ENCODE results near the gene IGHMBP2.

Gene IGHMBP2

DNA sequence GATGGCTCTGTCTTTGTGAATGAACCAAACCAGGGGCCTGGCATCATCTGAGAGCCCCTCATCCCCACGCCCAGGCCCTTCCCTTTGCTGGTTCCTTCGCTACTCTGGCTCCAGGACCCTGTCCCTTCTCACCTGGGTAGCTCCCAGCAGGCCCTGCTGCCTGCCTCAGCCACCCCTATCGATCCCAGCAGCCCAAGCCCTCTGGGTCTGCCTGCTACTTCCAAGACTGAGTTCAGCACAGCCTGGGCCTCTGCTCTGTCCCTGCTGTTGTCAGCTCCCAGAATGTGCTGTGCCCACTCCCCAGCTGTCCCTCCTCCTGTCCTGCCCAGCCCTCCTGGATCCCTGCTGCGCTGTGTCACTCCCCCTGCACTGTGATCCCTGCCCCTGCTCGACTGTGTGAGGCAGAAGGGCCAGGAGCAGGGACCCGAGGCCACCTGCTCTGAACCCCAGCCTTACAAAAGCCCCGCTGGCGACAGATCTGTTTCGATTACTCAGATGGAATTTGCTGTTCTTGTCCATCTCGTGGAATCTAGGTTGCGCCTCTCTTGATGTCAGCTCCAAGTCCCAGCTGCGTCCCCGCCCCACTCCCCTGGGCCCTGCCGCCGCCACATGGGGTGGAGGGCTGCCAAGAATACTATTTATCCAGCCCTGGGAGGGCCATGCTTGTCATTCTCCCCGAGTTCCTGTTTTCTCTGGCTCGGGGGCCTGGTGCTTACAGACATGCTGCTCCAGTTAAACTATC, 13.0 kb upstream of the IGHMBP2 start:
- DNase-seq = no peak

DNA sequence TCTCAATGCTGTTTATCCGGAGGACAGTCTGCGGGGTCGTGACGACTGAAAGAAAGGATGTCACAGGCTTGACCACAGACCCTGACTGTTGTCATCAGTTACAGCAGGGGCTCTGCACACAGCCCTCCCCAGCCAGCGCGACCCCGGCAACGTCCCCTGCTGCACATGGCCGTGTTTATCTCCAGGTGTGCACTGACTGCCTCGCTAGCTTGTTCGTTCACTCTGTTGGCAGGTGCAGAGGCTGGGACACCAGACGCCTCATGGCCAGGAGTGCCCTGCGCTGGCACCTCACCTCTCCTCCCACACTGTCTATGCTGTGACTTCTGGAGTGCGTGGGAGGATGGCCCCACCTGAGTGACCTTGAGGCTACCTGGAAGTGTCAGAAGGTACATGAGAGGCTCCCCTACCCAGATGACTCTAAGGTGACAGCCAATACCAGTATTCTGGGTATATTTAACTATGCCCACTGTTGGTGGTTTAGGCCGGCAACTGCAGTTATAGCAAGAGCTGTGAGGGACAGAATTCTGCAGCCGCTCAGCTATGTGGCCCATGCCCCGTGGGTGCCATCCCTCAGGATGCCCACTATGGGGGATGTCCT, 12.2 kb upstream of the IGHMBP2 start:
- no peak for DNase-seq

DNA sequence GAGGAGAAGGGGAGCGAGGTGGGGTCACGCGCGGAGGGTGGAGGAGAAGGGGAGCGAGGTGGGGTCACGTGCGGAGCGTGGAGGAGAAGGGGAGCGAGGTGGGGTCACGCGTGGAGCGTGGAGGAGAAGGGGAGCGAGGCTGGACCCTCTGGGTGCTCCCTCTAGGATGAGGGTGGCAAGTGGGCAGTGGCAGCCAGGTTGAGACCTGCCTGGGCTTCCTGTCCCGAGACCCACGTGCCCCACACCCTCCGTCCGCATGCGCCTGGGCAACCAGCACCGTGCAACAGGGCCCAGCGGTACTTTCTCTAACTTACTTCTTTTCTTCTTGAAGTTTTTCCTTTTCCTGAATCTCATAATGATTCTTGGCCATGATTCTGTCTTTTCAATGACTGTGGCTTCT, 11.1 kb upstream of the IGHMBP2 start:
- no peak for DNase-seq

DNA sequence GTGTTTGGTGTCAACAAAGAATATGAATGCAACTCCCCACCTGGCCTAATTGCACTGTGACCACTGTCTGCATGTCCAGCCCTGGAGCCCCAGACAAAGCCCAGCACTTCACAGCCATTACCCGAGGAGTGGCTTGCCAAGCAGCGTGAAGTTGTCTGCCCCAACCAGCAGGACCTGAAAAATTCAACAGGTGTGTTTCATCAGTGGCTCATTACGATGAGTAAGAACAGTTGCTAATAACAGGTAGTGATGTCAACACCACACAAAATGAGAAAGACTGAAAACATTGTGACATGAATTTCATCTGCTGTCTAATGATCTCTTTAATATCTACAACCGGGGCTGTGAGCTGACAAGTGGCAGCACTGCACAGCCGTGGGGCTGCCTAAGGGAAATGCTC, 10.4 kb upstream of the IGHMBP2 start:
- no peak for DNase-seq

DNA sequence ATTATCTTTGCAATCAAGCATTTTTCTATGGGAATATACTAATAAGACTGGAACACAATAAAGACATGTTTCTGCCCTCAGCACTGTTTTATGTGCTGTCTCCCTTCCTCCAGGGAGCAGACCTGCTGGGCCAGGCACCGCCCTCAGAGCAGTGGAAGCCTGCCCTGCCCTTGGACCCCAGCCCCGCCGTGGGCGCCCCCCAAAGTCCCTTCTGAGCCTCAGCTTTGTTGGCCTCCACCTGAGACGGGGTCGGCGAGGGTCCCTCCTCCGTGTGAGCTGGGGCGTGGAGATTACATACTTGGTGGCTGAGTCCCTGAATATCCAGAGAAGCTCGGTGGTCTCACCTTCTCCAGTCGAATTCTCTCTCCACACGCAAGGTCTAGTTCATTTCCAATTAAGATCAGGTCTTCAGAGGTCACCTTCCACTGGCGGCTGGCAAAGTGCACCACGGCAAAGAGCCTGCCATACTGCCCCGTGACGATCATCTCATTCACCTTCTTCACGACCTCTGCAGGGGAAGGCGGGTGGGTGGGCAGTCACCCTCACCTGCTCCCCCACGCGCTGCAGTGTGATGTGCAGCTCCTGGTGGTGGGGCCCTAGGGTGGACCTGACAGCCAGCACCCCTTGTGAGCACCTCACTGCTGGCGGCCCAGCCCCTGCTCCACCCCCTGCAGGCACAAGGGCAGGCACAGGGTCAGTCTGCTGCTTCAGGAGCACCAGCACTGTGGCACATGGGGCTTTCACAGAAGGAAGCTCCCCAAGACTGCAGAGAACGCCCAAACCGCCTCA, 7.3 kb upstream of the IGHMBP2 start:
- DNase-seq = no peak

DNA sequence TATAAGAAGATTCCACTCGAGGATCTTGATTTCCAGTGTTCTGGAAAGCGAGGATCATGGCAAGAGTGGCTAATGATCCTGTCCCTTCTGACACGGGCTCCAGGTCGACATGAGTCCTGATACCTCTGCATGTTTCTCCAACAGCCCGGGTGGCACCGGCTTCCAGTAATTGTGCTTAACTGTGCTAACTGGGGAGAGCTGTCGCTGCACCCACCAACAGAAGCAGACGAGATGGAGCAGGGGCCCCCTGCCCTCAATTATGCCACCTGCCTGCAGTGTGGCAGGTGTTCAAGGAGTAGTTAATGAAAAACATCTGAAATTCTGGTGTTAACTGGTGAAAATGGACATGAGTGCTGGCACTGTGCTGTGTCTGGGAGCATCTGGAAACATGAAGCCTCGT, 6.2 kb upstream of the IGHMBP2 start:
- no peak for DNase-seq

DNA sequence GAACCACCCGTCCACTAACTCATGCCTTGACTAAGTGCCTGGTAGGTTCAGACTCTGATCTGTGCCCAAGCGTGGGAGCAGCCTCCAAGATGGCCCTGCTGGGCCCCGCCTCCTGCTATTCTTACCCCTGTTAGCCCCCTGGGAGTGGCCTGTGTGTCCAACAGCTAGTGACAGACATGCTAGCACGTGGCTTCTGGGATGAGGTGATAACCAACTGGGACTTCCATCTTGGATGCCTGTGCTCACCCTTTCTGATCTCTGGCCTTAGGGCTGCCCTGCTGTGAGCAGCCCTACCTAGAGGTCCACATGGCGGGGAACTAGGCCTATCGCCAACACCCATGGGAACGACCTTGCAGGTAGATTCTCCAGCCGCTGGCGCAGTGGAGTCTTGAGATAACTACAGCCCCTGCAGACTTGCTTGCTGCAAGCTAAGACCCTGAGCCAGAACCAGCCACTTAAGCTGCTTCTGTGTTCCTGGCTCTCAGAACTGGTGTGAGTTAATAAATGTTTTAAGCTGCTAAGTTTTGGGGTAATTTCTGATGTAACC, 2.8 kb upstream of the IGHMBP2 start:
- no peak for DNase-seq

DNA sequence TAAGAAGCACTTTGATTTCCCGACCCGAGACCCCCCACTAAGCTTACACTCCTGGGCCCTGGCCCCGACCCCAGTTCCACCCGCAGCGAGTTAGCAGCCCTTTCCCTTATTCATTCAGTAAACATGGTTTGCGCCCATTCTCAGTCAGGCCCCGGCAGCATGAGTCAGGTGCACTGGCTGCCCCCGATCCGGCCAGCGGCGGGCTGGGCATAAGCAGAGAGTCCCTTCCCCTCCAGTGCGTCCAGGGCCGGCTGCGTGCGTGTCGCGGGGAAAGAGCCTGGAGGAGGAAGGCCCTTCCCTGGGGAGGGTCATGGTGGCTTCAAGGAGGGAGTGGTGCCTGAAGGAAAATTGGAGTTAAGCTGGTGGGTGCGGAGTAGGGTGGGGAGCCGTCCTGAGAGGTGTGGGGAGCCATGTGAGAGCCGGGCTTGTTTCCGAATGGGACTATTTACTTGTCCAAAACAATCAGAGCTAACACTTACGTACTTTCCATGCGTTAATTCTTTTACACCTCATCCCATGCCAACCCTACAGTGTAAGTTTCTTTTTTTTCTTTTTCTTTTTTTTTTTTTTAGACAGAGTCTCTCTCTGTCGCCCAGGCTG, 657 bp downstream of the IGHMBP2 start:
- peak; percentile 42 for DNase-seq

DNA sequence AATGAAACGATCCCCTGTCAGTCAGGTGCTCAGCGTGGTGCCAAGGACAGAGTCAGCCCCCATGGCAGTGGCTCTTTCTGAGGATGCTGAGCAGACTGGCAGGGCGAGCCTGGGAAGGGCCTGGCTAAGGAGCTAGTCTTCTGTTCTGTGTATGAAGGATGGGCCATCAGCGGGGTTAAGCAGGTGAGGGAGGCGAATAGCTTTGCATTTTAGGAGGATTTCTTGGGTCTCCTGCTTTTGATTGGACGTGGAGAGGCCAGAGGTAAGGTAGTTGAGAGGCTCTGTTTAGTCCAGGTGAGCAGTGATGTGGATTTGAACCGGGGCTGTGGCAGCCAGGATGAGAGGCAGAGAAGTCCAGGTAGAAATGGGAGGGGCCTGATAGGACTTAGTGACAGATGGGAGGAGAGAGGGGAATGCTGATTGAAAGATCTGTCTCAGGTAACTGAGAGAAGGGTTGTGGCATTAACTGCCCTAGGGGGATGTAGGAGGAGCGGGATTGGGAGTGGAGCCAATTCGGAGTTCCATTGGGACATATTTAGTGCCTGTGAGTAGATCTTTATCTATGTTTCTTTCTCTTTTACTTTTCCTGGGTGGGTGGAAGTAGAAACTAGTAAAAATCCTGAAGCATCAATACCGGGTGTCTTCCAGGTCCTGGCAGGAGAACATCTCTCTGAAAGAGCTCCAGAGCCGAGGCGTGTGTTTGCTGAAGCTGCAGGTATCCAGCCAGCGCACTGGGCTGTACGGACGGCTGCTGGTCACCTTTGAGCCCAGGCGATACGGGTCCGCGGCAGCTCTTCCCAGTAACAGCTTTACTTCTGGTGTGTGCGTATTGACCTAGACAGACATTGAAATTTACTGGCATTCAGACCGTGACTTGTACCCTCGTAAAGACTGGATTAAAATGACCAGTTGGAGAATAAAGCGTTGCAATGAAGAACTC, 2.0 kb downstream of the IGHMBP2 start:
- DNase-seq = no peak

DNA sequence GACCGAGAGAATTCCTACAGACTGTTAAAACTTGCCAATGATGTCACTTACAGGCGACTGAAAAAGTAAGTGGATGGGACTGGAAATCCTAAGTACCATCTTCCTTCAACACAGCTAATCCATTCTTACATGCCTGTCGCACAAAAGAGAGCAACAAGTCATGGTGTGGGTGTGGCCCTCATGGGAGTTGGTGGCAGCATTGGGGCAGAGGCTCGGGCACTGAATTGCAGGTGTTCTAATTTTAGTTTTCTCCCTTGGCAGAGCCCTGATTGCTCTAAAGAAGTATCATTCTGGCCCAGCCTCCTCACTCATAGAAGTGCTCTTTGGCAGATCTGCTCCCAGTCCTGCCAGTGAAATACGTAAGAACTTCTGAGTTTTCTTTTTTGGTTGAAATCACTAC, 4.6 kb downstream of the IGHMBP2 start:
- DNase-seq = no peak

DNA sequence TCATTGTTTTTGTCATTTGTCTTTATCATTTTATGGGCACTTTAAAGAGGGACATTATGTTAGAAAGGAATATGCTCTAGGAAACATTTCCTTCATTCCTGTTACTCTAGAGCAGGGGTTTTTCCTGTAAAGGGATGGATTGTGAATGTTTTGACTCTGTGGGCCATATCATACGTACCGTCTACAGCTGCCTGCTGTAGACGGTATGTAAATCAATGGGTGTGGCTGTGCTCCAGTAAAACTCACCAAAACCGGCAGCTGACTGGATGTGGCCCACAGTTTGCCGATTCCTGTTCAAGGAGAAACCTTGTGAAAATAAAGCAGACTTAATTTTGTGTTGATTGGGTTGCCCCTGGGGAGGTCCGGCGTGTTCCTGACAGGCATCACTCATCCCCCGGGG, 7.3 kb downstream of the IGHMBP2 start:
- no peak for DNase-seq

DNA sequence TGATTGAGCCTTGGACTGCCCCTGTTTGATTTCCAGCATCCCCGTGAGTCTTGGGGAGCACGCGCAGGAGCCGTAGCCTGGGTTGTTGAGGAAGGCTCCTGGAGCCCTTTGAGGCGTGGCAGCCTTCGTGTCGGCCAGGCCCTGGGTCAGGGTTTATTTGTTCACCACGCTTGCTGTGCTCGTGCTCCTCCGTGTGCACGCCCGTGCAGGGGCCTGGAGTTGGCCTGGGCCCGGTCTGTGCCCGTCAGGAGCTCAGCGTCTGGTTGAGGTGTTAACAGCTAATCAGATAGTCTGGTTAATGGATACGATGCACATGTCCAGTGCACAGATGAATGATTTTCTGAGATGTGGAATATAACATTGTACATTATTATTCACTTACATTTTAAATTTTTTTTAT, 8.0 kb downstream of the IGHMBP2 start:
- DNase-seq = no peak

DNA sequence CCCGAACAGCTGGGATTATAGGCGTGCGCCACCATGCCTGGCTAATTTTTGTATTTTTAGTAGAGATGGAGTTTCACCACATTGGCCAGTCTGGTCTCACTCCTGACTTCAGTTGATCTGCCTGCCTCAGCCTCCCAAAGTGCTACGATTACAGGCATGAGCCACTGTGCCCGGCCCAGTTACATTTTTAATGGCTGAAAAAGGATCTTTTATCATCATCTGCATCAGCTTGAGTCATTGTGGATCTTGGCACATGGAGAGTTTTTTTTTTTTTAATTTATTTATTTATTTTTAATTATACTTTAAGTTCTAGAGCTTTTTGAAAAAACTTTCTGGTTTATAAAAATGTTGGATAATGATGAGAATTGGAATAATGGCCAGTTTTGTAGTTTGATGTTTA, 8.6 kb downstream of the IGHMBP2 start:
- no peak for DNase-seq

DNA sequence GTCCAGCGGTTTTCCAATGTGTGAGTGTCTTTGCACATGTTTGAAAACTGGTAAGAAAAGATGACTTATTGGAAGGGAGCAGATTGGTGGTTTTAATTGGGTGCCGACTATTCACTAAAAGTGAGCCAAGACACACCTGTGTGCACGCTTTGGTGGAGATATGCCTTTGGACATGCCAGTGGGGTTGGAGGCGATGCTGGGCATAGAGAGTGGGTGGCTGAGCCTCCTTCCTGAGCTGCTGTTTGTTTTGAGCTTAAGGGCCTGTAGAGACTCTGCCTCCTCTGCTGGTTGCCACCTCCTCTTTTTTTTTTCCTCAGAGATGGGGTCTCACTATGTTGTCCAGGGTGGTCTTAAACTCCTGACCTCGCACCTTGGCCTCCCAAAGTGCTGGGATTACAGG, 9.5 kb downstream of the IGHMBP2 start:
- no peak for DNase-seq

DNA sequence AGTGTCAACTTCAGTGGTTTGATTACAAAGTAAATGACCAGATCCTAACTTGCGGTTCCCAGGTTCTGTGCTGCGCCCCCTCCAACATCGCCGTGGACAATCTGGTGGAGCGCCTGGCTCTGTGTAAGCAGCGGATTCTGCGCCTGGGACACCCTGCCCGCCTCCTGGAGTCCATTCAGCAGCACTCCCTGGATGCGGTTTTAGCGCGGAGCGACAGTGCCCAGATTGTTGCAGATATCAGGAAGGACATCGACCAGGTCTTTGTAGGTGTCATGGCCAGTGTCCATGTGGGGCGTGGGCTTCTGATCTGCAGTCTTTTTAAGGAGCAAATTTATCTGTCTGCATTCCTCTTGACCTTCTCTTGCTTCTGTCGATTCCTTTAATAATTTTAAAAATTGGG, 11.1 kb downstream of the IGHMBP2 start:
- DNase-seq = no peak

DNA sequence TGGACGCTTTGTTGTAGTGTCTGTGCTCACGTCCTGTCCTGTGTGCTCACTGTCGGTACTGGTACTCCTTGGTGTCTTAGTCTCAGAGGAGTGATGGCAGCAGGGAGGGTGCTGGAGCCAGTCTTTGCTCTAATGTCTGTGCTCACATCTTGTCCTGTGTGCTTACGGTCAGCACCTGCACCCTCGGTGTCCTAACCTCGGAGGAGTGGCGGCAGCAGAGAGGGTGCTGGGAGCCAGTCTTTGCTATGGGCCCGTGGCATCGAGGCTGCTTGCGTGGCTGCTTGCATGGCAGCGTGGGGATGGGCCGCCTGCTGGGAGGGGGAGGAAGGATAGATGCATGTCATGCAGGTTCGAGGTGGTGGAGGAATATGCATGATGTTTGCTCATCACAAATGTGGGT, 12.7 kb downstream of the IGHMBP2 start:
- no peak for DNase-seq

DNA sequence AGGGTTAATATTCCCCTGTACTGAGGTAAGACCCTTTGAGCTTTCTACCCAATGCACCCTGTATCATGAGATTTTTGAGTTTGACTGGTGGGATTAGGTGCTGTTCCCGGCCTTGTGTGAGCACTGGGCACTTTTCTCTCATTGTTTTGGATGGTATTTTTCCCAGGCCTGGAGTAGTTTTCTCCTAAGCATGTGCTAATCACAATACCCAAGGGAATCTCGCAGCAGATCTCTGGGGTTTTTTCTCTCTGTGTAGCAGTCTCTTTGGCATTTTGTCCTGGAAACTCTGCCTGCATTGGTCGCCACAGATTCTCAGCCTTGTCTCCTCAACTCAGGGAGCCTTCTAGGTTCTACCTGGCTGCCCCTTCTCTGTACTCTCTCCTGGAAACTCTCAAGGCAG, 19.9 kb downstream of the IGHMBP2 start:
- no peak for DNase-seq

DNA sequence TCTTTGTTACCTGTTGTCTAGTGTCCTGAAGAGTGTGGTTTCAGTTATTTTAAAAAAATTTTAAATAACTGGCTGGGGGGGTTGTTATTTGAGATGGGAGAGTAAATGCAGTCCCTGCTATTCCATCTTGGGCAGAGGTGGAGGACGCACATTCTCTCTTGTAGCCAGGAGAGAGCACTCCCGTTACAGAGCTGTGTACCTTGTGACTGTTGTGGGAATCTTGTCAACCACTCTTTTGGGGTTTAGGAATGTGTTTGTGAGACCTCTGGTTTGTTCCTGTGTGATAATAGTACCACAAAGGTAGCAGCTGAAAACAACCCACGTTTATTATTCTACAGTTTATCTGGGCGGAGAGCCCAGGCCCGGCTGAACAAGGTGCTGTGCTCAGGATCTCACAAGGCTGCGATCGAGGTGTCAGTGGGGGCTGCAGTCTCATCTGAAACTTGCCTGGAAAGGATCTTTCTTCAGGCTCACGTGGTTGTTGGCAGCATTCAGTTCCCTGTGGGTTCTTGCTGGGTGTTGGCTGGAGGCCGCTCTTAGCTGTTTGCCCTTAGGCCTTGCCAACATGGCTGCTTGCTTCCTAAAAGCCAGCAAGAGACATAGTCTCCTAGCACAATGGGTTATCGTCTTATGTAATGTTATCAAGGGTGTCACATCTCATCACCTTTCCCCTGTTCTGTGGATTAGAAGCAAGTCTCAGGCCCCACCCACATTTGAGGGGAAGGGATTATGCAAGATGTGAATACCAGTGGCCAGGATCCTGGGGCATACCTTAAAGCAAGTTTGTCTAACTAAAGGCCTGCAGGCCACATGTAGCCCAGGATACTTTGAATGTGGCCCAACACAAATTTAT, 20.6 kb downstream of the IGHMBP2 start:
- DNase-seq = no peak

DNA sequence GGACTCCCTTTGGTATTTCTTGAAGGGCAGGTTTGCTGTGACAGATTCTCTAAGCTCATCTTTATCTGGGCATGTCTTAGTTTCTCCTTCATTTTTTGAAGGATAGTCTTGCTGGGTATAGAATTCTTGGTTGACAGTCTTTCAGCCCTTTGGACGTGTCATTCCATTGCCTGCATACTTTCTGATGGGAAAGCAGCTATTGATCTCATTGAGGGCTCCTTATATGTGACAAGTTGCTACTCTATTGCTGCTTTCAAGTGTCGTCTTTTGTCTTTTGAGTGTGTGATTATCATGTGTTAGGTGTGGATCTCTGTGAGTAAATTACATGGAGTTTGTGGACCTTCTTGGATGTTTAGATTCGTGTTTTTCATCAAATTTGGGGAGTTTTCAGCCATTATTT, 21.9 kb downstream of the IGHMBP2 start:
- no peak for DNase-seq

DNA sequence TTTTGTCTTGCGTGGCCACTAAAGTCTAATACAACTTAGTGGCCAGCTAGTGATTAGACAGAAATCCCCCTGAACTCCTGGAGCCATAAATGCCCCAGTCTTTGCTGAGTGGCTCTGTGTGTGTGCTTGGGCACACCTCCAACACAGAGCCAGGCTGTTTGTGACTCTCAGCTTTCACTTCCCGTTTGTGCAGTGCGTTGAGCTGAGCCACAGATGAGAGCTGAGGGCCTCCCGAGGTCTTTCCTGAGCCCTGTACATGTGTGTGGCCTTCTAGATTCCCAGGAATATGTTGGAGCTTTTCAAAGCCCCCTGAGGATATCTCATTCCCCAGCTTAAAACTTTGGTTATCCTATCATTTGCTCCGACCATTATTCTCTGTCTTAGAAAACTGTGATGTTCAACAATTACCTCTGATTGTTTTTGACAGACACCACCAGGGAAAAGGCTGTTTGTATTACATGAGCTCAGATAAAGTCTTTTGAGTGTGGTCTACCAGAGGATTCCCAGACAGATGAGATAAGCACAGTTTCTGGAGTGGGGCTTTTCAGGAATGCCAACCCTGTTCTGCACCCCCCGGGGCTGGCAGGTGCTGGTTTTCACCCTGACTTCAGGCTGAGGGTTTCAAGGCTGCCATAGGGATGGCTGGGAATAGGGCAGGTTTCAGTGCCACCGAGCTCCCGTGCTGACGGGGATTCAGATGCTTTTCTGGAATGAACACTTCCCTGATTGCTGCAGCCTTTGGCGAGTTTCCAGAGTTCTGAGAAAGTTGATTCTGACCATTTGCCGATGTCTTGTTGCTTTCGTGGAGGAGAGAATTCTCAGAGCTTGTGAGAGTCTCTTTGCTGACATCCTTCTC, 23.8 kb downstream of the IGHMBP2 start:
- DNase-seq = no peak
